HG03469 (cell line): ENCODE results near the gene BCDIN3D.
A peak's percentile ranks its signal among the peaks of the same experiment; 100 is the strongest.
"Not testable (repeated sequence)": the region's sequence is repeated elsewhere in the genome, so short reads cannot be mapped to it uniquely, and the experiment has no call there.

Experiments used
- ATAC-seq: cut with Tn5 transposase; IDR thresholded peaks from one replicate; pipeline ENCODE4 v1.9.1; 2021; ENCODE audit warnings: mild to moderate bottlenecking, moderate library complexity, moderate number of reproducible peaks; ENCODE audit not compliant: unreplicated experiment

Gene BCDIN3D

GRCh38 chr12:49842519-49843352, at the start of gene BCDIN3D:
Gene BCDIN3D (minus strand): TSS chr12:49843106. CDS start chr12:49843087, 19 bp downstream.
- ATAC-seq = peak; percentile 71

GRCh38 chr12:49892084-49892731, 49.3 kb upstream of the BCDIN3D start:
- no peak for ATAC-seq

- ATAC-seq = no peak
Measured at GRCh38 chr12:49891476-49891875, 48.6 kb upstream of the BCDIN3D start.

GRCh38 chr12:49891012-49891411, 48.1 kb upstream of the BCDIN3D start:
- no peak for ATAC-seq

- ATAC-seq = no peak
Measured at GRCh38 chr12:49890096-49890461, 47.2 kb upstream of the BCDIN3D start.

GRCh38 chr12:49889361-49890095, 46.6 kb upstream of the BCDIN3D start:
- ATAC-seq = no peak

- no peak for ATAC-seq
Measured at GRCh38 chr12:49888461-49889151, 45.7 kb upstream of the BCDIN3D start.

GRCh38 chr12:49887536-49888401, 44.9 kb upstream of the BCDIN3D start:
- ATAC-seq = no peak

- no peak for ATAC-seq
Measured at GRCh38 chr12:49887091-49887490, 44.2 kb upstream of the BCDIN3D start.

- ATAC-seq = no peak
Measured at GRCh38 chr12:49885663-49886461, 43.0 kb upstream of the BCDIN3D start.

- ATAC-seq = no peak
Measured at GRCh38 chr12:49885118-49885517, 42.2 kb upstream of the BCDIN3D start.

- no peak for ATAC-seq
Measured at GRCh38 chr12:49882851-49883464, 40.1 kb upstream of the BCDIN3D start.

- ATAC-seq = no peak
Measured at GRCh38 chr12:49882248-49882850, 39.4 kb upstream of the BCDIN3D start.

GRCh38 chr12:49881415-49882247, 38.7 kb upstream of the BCDIN3D start:
- ATAC-seq = no peak

GRCh38 chr12:49880756-49881414, 38.0 kb upstream of the BCDIN3D start:
- no peak for ATAC-seq

- ATAC-seq = not testable (repeated sequence)
Measured at GRCh38 chr12:49879065-49879464, 36.2 kb upstream of the BCDIN3D start.

- ATAC-seq = no peak
Measured at GRCh38 chr12:49878021-49878420, 35.1 kb upstream of the BCDIN3D start.
